GM12878 (cell line): ENCODE measurements around the gene PDLIM3. TPM values are rescaled to one million over a fixed set of nuclear protein-coding genes. Genes with fewer than 3 reads are reported as not detected.

Experiments used
- ATAC-seq: fragments of 200-7000 bp; cut with Tn5 transposase; 3 replicates; pipeline ENCODE4 v1.9.1; 2020; ENCODE audit warnings: mild to moderate bottlenecking, moderate library complexity
- BruUV-seq: library from RNA; stranded (reverse); fragments of 400-500 nt; replicated peaks from 2 replicates; lab custom pipeline; 2021; lab: Mats Ljungman, UMichigan
- CTCF ChIA-PET: fragments of 300-600 bp; sonication (Branson Sonifier 250); formaldehyde crosslinking; extraction: SDS; loops from one replicate; lab custom pipeline; 2021; ENCODE audit warnings: inconsistent platforms; lab: Yijun Ruan, JAX
- POLR2A ChIA-PET: fragments of 350-600 bp; formaldehyde crosslinking; extraction: SDS; loops from one replicate; lab custom pipeline; 2021; ENCODE audit warnings: inconsistent platforms; lab: Charles Lee
- RAD21 ChIA-PET: fragments of 300-600 bp; sonication (Branson Sonifier 250); formaldehyde crosslinking; loops from one replicate; lab custom pipeline; 2023; ENCODE audit warnings: antibody characterized with exemption; ENCODE audit not compliant: unreplicated experiment; lab: Charles Lee
- SMC1A ChIA-PET: fragments of 300-600 bp; sonication (Branson Sonifier 250); formaldehyde crosslinking; loops from one replicate; lab custom pipeline; 2023; ENCODE audit not compliant: unreplicated experiment, uncharacterized antibody; lab: Charles Lee
- DNase-seq: peaks from one replicate; pipeline ENCODE4 v3.0.0-alpha.2; 2011; ENCODE audit warnings: low read depth, low spot score
- FAIRE-seq: peaks from 3 replicates; lab custom pipeline; 2011; peaks lifted over from hg19 to GRCh38; lab: Jason Lieb, UNC
- H2AFZ ChIP-seq: 2 replicates; pipeline ENCODE4 v1.6.0; 2011; ENCODE audit warnings: low read depth, low read length, control low read depth; ENCODE audit not compliant: control insufficient read depth
- H3K27ac ChIP-seq: 2 replicates; pipeline ENCODE4 v1.5.1; 2011; ENCODE audit warnings: control low read depth; ENCODE audit not compliant: control insufficient read depth, insufficient read depth
- H3K27me3 ChIP-seq, 2 experiments: replicated peaks in 1 of 2; 2 replicates each; pipeline versions ENCODE4 v1.6.0 to v1.6.1; 2011; ENCODE audit warnings: low read length in 1 of 2; ENCODE audit not compliant: control insufficient read depth in 2 of 2, insufficient read depth in 2 of 2
- H3K36me3 ChIP-seq, 2 experiments: 2 replicates each; pipeline ENCODE4 v1.5.1; 2011; ENCODE audit warnings: low read length in 1 of 2; ENCODE audit not compliant: control insufficient read depth in 2 of 2, insufficient read depth in 2 of 2
- H3K4me1 ChIP-seq: 2 replicates; pipeline ENCODE4 v1.6.1; 2011; ENCODE audit warnings: mild to moderate bottlenecking, low read length, moderate library complexity, mixed read lengths; ENCODE audit not compliant: control insufficient read depth, insufficient read depth
- H3K4me2 ChIP-seq: 2 replicates; pipeline ENCODE4 v1.6.0; 2011; ENCODE audit warnings: control low read depth; ENCODE audit not compliant: control insufficient read depth, insufficient read depth
- H3K4me3 ChIP-seq: fragments of 200-600 bp; sonication (generic); 2 replicates; pipeline ENCODE4 v1.5.1; 2016
- H3K79me2 ChIP-seq: 2 replicates; pipeline ENCODE4 v1.6.0; 2011; ENCODE audit warnings: low read length; ENCODE audit not compliant: control insufficient read depth, insufficient read depth
- H3K9ac ChIP-seq: 2 replicates; pipeline ENCODE4 v1.8.0; 2011; ENCODE audit warnings: low read length, control low read depth, mixed read lengths; ENCODE audit not compliant: control insufficient read depth, insufficient read depth
- H3K9me3 ChIP-seq: replicated peaks from 3 replicates; pipeline ENCODE4 v1.5.1; 2011; ENCODE audit warnings: mild to moderate bottlenecking, low read length; ENCODE audit not compliant: control insufficient read depth, insufficient read depth
- H4K20me1 ChIP-seq: 2 replicates; pipeline ENCODE4 v1.6.0; 2011; ENCODE audit not compliant: control insufficient read depth, insufficient read depth
- GABPA ChIP-seq: IDR thresholded peaks from 2 replicates; pipeline ENCODE4 v1.6.1; 2014; ENCODE audit warnings: antibody characterized with exemption, low read depth, mild to moderate bottlenecking, inconsistent platforms
- IKZF1 ChIP-seq: fragments of 450-650 bp; conservative IDR thresholded peaks from 2 replicates; pipeline ENCODE4 v1.6.1; 2017; ENCODE audit warnings: antibody characterized with exemption, mild to moderate bottlenecking
- IKZF2 ChIP-seq, 2 experiments: fragments of 450-650 bp; IDR thresholded peaks; 2 replicates each; pipeline ENCODE4 v1.6.1; 2017; ENCODE audit warnings: mild to moderate bottlenecking in 2 of 2, moderate library complexity in 2 of 2
- KAT2A ChIP-seq: conservative IDR thresholded peaks from 2 replicates; pipeline ENCODE4 v1.6.1; 2011; ENCODE audit warnings: low read depth, low read length; ENCODE audit not compliant: control insufficient read depth
- KLF5 ChIP-seq: fragments of 450-650 bp; IDR thresholded peaks from 2 replicates; pipeline ENCODE4 v1.6.1; 2014; ENCODE audit warnings: mild to moderate bottlenecking; ENCODE audit not compliant: partially characterized antibody
- MAX ChIP-seq: IDR thresholded peaks from 2 replicates; pipeline ENCODE4 v1.6.1; 2012; ENCODE audit warnings: low read depth, low read length, improper control_type of control experiment
- MTA2 ChIP-seq: fragments of 450-650 bp; IDR thresholded peaks from 2 replicates; pipeline ENCODE4 v1.6.1; 2016; ENCODE audit warnings: low read depth, mild to moderate bottlenecking, moderate library complexity
- MXI1 ChIP-seq: fragments of 150-350 bp; IDR thresholded peaks from 2 replicates; pipeline ENCODE4 v1.6.1; 2011; ENCODE audit warnings: low read depth, mild to moderate bottlenecking, inconsistent platforms, low read length, improper control_type of control experiment
- NR2C1 ChIP-seq: fragments of 450-650 bp; IDR thresholded peaks from 2 replicates; pipeline ENCODE4 v1.6.1; 2017; ENCODE audit warnings: antibody characterized with exemption, mild to moderate bottlenecking, moderate library complexity
- PML ChIP-seq: IDR thresholded peaks from 2 replicates; pipeline ENCODE4 v1.6.1; 2012; ENCODE audit warnings: low read length, inconsistent platforms
- SUPT20H ChIP-seq: IDR thresholded peaks from 2 replicates; pipeline ENCODE4 v1.6.1; 2011; ENCODE audit warnings: low read depth, mild to moderate bottlenecking, low read length, moderate library complexity, borderline replicate concordance; ENCODE audit not compliant: control insufficient read depth
- TBL1XR1 ChIP-seq: IDR thresholded peaks from 2 replicates; pipeline ENCODE4 v1.6.1; 2012; ENCODE audit warnings: low read depth, low read length, improper control_type of control experiment
- ZBTB4 ChIP-seq: fragments of 450-650 bp; formaldehyde crosslinking; IDR thresholded peaks from 2 replicates; pipeline ENCODE4 v1.4.0; 2022; ENCODE audit warnings: mild to moderate bottlenecking, moderate library complexity
- ZNF207 ChIP-seq: fragments of 450-650 bp; IDR thresholded peaks from 2 replicates; pipeline ENCODE4 v1.6.1; 2014; ENCODE audit warnings: antibody characterized with exemption, mild to moderate bottlenecking, borderline replicate concordance
- whole genome bisulfite sequencing: methylation state at CpG from one replicate; pipeline ENCODE4 v1.1.6; 2016; ENCODE audit warnings: low lambda C conversion rate; ENCODE audit not compliant: insufficient replicate concordance, insufficient coverage; ENCODE audit errors: missing lambda C conversion rate; 5-methylcytosine and 5-hydroxymethylcytosine counted together
- in situ Hi-C: fragments of 300-500 bp; cut with MboI; formaldehyde crosslinking; loops from 9 replicates; pipeline ENCODE4 v1.14.3; 2018; ENCODE audit warnings: mixed read lengths
- intact Hi-C: fragments of 100-400 bp; cut with micrococcal nuclease; formaldehyde crosslinking; loops from one replicate; pipeline ENCODE4 v1.14.2; 2022; ENCODE audit not compliant: unreplicated experiment
- polyA plus RNA-seq, 11 experiments: library from polyadenylated mRNA; depleted of rRNA in 4 of 11; unstranded in 6 of 11; stranded (reverse) in 5 of 11; fragments of >200 nt; fragmentation: Nextera tagmentation in 4 of 11; fragmentation: Illumina TruSeq in 1 of 11; extraction: Ambion mirVana in 4 of 11; extraction: Trizol in 1 of 11; gene quantifications; 1 replicate in 1 of 11; 2 replicates in 10 of 11; pipeline versions ENCODE4 v1.2.1 to v1.2.3, GENCODE V29; 2011 to 2016; ENCODE audit warnings: inconsistent platforms in 2 of 11, missing spikeins in 2 of 11, low read depth in 1 of 11
- total RNA-seq, 4 experiments: library from RNA; depleted of rRNA in 3 of 4; stranded (reverse); fragments of >200 nt in 3 of 4; fragmentation: Illumina TruSeq in 1 of 4; extraction: Trizol in 1 of 4; gene quantifications; 2 replicates each; pipeline versions ENCODE4 v1.2.1 to v1.2.3, GENCODE V29; 2013 to 2021
- TF ChIP-seq, protein P1 (sequence below): IDR thresholded peaks from 2 replicates; pipeline ENCODE4 v1.6.1; 2012; ENCODE audit warnings: low read depth, low read length, improper control_type of control experiment
- TF ChIP-seq, protein P2 (sequence below): fragments of 150-350 bp; IDR thresholded peaks from 2 replicates; pipeline ENCODE4 v1.6.1; 2014; ENCODE audit warnings: mild to moderate bottlenecking, low read depth, low read length
- TF ChIP-seq, protein P3 (sequence below): fragments of 450-650 bp; IDR thresholded peaks from 2 replicates; pipeline ENCODE4 v1.6.1; 2017; ENCODE audit warnings: borderline replicate concordance

Gene PDLIM3
- total and polyA plus RNA-seq, 10 of the 15 experiments (the other 5 are each of a cell fraction or from before 2014, with no cell fraction given), result 0.04 to 0.43 (median 0.08) TPM; not detected in 7

DNA sequence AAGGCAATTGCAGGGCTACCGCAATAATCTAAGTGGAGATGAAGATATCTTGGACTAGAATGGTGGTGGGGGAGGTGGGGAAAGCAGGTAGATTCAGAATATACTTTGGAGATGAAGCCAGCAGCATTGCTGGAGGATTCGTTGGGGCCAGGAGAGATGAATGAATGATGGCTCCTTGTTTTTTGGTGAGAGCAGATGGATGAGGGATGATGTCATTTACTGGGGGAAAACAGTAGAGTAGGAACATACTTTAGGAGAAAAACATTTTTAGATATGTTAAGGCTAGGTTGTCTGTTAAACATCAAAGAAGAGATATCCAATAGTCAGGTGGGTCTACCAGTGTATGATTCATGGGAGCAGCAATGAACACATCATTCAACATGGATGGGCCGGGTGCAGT is 69.6 kb downstream of the PDLIM3 start (continued):
- TF ChIP-seq, protein P1, sequence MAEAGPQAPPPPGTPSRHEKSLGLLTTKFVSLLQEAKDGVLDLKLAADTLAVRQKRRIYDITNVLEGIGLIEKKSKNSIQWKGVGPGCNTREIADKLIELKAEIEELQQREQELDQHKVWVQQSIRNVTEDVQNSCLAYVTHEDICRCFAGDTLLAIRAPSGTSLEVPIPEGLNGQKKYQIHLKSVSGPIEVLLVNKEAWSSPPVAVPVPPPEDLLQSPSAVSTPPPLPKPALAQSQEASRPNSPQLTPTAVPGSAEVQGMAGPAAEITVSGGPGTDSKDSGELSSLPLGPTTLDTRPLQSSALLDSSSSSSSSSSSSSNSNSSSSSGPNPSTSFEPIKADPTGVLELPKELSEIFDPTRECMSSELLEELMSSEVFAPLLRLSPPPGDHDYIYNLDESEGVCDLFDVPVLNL, result no peak
- TF ChIP-seq MTA2 (no peak), KLF5 (no peak), IKZF1 (no peak)
- TF ChIP-seq, protein P2, sequence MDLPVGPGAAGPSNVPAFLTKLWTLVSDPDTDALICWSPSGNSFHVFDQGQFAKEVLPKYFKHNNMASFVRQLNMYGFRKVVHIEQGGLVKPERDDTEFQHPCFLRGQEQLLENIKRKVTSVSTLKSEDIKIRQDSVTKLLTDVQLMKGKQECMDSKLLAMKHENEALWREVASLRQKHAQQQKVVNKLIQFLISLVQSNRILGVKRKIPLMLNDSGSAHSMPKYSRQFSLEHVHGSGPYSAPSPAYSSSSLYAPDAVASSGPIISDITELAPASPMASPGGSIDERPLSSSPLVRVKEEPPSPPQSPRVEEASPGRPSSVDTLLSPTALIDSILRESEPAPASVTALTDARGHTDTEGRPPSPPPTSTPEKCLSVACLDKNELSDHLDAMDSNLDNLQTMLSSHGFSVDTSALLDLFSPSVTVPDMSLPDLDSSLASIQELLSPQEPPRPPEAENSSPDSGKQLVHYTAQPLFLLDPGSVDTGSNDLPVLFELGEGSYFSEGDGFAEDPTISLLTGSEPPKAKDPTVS, result no peak

DNA sequence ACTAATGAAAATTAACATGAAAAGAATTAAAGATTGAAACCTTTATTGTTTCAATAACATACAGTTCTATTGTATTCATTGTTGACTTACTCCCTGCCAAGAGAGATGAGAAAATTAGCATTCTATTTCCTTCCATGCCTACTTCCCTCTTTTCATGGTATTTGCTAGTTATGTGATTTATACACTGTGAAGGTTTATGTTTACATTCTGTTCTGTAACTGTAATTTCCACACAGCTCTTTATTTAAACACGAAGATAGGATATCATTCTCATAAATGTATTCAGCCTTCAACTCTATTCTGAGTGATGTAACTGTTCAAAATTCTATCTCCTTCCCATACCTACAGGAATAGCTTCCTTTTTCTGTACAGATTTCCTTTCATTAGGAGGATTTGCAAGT is 70.4 kb downstream of the PDLIM3 start:
- Histone ChIP-seq H4K20me1 (no peaks in the 10 kb centered on the region), H3K4me3 (no peak overlapping the region), H2AFZ (no peak overlapping the region), H3K4me1 (peaks cover 6% of the 10 kb centered on the region), H3K9me3 (no peaks in the 10 kb centered on the region; the same call in 2 of the 3 replicates), H3K27me3 (peaks cover 0 to 2% of the 10 kb centered on the region in 2 experiments; a peak in 1 of 4 replicates), H3K9ac (no peak overlapping the region), H3K36me3 (no peaks in the 10 kb centered on the region), H3K4me2 (no peak overlapping the region), H3K79me2 (no peaks in the 10 kb centered on the region), H3K27ac (no peak overlapping the region)
- ChIA-PET POLR2A (no interaction called here), RAD21 (no interaction called here), SMC1A (interaction anchor here (1.1 kb wide), 1 partner anchor 39 kb away, joined by 4 read pairs; the partner anchor contains the start of gene UFSP2), CTCF (interaction anchor here (0.8 to 1.5 kb wide), 3 partner anchors 10 to 358 kb away, joined by 3 read pairs; no protein-coding TSS in a partner anchor)
- no TSS peak for BruUV-seq
- FAIRE-seq (no peak), ATAC-seq (no peak), DNase-seq (no peak)
- intact Hi-C loops (no loop called here), in situ Hi-C loops (no loop called here)
- WGBS, result 5% methylated on average over 1 of the region's 1 CpG
- TF ChIP-seq NR2C1, result no peak
- TF ChIP-seq ZBTB4 (CRISPR knock-in tag), result no peak
- no peak for TF ChIP-seq IKZF2 (IDR thresholded peaks at IDR 0.05)
- no peak for TF ChIP-seq MAX
- TF ChIP-seq, protein P3, sequence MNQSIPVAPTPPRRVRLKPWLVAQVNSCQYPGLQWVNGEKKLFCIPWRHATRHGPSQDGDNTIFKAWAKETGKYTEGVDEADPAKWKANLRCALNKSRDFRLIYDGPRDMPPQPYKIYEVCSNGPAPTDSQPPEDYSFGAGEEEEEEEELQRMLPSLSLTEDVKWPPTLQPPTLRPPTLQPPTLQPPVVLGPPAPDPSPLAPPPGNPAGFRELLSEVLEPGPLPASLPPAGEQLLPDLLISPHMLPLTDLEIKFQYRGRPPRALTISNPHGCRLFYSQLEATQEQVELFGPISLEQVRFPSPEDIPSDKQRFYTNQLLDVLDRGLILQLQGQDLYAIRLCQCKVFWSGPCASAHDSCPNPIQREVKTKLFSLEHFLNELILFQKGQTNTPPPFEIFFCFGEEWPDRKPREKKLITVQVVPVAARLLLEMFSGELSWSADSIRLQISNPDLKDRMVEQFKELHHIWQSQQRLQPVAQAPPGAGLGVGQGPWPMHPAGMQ, result no peak
- no peak for TF ChIP-seq GABPA
- no peak for TF ChIP-seq TBL1XR1
- TF ChIP-seq KAT2A, result no peak
- TF ChIP-seq PML, result no peak
- no peak for TF ChIP-seq ZNF207
- TF ChIP-seq MXI1, result no peak
- no peak for TF ChIP-seq SUPT20H
